HG03442 (cell line): Measurements from ENCODE around the gene PLP2.

ENCODE experiments used
- ATAC-seq: cut with Tn5 transposase; IDR thresholded peaks from one replicate; pipeline ENCODE4 v1.9.1; 2021; ENCODE audit warnings: mild to moderate bottlenecking, moderate library complexity; ENCODE audit not compliant: unreplicated experiment

The PLP2 gene

DNA sequence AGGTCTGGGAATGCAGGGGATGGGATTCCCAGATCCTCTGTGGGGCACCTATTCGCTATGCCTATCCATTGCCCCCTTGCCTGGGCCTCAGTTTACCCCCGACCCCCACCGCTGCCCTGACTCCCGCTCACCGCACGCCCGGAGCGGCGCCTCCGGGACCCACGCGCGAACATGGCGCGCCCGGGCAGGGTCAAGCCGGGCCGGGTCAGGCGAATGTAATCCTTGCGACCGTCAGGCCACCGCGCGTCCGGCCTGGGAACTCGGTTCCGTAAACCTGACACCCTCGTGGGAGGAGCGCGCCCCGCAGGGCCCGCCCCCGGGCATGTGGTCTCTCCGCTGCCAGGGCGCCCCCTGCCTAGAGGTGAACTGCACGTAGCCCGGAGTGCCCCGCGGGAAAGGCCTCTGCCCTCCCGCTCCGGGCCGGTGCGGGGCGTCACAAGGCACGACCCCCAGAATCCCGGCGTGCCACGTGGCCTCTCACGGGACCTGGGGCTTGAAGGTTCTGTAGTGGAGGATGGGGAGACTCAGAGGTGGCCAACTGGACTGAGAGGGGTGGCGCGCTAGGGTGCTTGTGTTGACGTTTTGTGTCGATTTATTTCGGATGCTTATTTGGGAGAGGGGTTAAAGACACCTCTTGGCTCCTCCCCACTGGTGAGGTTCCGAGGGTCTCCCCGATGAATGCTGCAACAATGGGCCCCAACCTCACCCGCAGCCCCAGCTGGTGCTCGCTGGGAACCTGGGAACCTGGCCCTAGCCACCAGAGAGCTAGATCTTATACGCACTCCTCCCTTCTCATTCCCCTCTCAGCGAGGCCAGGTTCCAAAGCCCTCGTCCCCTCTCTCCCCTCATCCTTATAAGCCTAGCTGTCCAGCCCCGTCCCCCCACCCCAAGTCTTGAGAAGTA lies 14.7 kb downstream of the PLP2 start, which contains the start of gene PRICKLE3:
PRICKLE3 (minus strand) TSS at position 249 of the 903 bp plus-strand sequence; CDS start at position 173, 76 bp downstream.
- ATAC-seq = peak; percentile 23

DNA sequence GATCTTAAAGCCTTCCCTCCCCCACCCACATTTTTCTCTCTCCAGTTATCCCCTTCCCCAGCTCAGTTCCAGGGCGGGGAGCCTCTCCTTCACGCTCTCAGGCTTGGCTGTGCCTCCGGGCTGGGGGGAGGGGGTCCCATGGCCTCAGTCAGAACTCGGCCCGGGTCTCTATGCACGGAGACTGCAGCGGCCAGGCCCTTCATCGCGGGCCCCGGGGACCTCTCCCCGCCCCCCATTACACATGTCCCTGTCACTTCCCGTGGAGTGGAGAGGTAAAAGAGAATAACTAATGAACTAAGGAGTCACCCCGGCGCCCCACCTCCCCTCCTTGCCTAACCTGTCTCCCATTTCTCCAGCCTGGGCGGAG lies 15.3 kb downstream of the PLP2 start:
- no peak for ATAC-seq

DNA sequence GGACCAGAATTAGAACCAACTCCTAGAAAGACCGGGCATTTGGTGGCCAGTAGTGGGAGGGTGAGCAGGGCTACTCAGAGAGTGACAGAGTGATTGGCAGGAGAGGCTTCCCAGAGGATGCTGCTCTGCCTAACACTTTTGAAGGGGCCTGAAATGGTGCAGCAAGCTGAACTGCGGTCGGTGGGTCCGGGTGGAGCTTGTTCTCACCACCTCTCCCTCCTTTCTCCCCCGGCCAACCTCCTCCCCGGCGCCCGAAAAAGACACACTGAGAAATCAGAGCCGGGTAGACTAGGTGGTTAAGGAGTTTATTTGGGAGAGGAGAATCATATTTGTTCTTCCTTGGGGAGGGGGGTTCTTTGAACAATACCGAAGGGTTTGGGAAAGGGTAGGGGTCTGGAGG lies 15.8 kb downstream of the PLP2 start:
- ATAC-seq = no peak

GRCh38 chrX:49188468-49189076 lies 16.9 kb downstream of the PLP2 start:
- ATAC-seq = no peak

GRCh38 chrX:49189606-49190005 lies 17.9 kb downstream of the PLP2 start:
- ATAC-seq = no peak

GRCh38 chrX:49190821-49191573 lies 19.3 kb downstream of the PLP2 start:
- peak; percentile 85 for ATAC-seq

DNA sequence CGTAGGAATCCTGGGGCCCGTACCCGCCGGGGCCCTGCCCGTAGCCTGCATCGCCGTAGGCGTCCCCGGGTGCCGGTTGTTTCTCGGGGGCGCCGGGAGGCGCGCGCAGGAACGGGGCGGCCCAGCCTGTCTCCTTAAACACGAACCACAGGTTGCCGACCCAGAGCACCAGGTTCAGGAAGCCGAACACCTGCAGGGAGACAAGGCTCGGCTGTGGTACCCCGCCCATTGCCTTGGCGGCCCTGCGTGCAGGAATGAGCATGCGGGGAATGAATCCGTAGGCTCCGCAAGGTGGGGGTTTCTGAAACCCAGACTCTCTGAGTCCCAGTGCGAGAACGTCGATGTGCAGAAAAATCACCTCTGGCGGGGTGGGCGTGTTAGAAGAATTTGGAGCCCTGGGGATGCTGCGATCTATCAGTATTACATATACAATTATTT lies 19.9 kb downstream of the PLP2 start:
- ATAC-seq = peak; percentile 5

- no peak for ATAC-seq
Observed at GRCh38 chrX:49192722-49193328, 21.1 kb downstream of the PLP2 start.

DNA sequence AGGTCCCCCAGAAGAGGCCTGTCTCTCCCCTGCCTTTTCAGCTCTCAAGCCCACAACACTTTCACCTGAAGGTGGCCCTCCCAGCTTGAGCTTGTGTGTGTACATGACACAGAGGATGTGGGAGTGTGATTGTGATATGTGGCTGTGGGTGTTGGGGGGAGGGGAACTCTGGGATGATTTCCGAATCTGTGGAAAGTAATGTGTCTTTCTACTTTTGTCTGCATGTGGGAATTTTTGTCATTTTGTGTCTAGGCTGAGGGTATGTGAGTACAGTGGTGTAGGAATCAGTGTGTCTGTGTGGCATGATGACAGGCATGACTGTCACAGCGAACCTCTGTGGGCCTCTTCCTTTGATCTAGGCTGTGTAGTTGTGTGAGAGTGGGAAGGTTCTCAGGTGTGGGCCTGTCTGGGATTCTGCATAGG lies 21.9 kb downstream of the PLP2 start:
- ATAC-seq = no peak

DNA sequence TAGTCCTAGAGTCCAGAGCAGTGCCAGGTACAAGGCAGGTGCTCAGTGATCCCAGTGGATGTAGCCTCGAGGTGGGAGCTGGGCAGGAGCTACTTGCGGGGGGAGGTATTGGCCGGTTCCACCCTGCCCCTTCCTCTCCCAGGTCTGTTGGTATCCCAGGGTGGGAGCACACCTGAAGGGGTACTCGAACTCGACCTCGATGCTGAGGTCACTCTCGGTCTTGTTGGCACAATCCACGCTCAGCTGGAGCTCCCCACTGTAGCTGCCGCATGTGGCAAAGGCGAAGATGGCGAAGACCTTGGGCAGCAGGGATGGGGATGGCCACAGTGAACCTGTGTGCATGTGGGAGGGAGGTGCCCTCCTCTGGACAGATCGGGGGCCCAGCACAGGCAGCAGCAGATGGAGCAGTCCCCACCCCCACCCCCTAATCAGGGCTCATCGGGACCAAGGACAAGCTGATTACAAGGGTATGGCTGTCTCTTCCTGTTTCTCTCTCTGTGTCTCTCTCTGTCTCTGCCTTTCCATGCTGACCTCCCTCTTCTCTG lies 25.9 kb downstream of the PLP2 start:
- no peak for ATAC-seq

GRCh38 chrX:49198540-49199314 lies 27.0 kb downstream of the PLP2 start:
- ATAC-seq = no peak

DNA sequence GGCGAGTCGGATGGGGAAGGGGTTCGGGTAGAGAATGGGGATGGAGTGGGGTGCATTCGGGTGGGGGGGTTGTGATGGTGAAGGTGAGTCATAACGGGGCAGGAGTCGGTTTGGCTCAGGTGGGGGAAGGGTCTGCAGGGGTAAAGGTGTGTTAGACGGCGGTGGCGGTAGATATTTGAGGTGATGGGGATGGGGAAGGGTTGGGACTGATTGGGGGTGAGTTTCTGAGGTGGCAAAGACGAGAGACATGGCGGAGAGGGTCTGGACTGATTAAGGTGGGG lies 27.6 kb downstream of the PLP2 start:
- no peak for ATAC-seq

DNA sequence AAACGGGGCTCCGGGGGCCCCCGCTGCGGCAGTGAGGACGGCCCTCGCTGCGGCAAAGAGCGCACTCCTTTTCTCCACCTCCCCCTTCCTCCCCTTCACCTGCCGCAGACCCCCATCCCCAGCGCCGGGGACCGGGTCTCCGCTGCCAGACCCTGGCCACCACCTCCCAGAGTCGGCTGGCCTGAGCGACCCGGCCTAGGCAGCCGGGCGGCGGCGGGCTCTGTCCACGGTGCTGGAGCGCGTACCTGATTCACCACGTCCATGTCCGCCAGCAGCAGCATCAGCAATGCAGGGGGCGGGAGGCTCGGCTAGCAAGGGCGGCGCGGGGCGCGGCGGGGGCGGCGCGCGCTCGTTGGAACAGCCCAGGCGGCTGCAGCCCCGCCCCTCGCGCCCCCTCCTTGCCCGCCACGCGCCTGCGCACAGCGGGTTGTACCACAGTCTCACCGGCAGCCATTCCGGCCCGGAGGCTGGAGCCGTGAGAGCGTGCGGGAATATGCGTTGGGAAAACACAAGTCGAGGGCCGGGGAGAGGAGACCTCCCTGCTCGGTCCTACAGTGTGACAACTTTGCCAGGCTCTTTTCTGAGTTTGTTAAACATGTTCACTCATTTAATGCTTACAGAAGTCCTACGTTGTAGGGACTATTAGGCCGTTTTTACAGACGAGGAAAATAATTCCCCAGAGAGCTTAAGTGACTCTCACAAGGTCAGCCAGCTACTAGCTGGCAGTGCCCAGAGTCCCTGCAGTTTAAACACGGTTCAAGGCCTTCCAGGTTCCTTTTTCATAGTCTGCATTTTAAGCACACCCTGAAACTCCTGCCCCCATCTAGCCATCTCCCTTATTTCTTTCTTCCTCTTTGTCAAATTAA lies 28.4 kb downstream of the PLP2 start, which contains the start of gene SYP:
SYP (minus strand) TSS at position 288 of the 866 bp plus-strand sequence; CDS start at position 281, 7 bp downstream.
- peak; percentile 98 for ATAC-seq

GRCh38 chrX:49202022-49202421 lies 30.3 kb downstream of the PLP2 start:
- ATAC-seq = no peak

GRCh38 chrX:49203536-49203935 lies 31.8 kb downstream of the PLP2 start:
- ATAC-seq = no peak

- ATAC-seq = no peak
Observed at GRCh38 chrX:49204017-49204416, 32.3 kb downstream of the PLP2 start.

- no peak for ATAC-seq
Observed at GRCh38 chrX:49204709-49205108, 33.0 kb downstream of the PLP2 start.

- ATAC-seq = no peak
Observed at GRCh38 chrX:49205443-49205842, 33.7 kb downstream of the PLP2 start.

DNA sequence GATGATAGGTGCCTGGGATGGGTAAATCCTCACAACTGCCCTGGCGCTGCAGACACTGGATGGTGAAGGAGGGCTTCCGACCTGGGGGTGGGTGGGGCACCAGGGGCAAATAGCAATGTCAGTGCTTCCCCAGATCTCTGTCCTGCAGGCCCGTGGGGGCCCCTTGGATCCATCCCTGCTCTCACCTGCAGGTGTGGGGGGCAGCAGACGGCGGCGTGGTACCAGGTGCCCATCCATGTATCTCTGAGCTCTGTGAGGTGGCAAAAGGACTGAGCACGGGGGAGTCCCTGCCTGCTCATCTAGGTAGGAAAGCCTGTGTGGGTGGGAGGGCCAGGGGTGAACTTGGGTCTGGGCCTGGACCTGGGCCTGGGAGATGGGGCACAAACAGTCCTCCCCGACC lies 34.8 kb downstream of the PLP2 start:
- no peak for ATAC-seq
